Measurements from ENCODE around the gene LYST. TPM values are rescaled to one million over a fixed set of nuclear protein-coding genes. Genes with fewer than 3 reads are reported as not detected.

The LYST gene
- polyA plus RNA-seq, 1 donor from 2014 or later = 23.4 TPM

- Histone ChIP-seq H3K79me2 (replicated peaks; ENCODE audit: insufficient read depth, low read length) (peaks cover 5% of the 10 kb centered on the region), H4K20me1 (ENCODE audit: insufficient read depth) (no peaks in the 10 kb centered on the region), H3F3A (ENCODE audit: insufficient read depth, low read length, poor library complexity, severe bottlenecking) (no peaks in the 10 kb centered on the region), H3K27ac (ENCODE audit: low read length) (no peak overlapping the region), H3K9ac (ENCODE audit: low read length) (no peak overlapping the region), H3K4me3 (ENCODE audit: low read length) (no peak overlapping the region), H3K36me3 (ENCODE audit: insufficient read depth, low read length) (no peaks in the 10 kb centered on the region), H3K4me2 (ENCODE audit: low read length) (no peak overlapping the region), H3K9me3 (ENCODE audit: low read length) (no peaks in the 10 kb centered on the region), H3K9me2 (ENCODE audit: insufficient read depth, low read length) (no peaks in the 10 kb centered on the region), H2AFZ (ENCODE audit: low read depth, low read length) (no peak overlapping the region), H3K27me3 (ENCODE audit: insufficient read depth, low read depth, low read length) (no peaks in the 10 kb centered on the region)
- no peak for TF ChIP-seq EP300 (conservative IDR thresholded peaks at IDR 0.05; ENCODE audit: poor library complexity, severe bottlenecking)
- no peak for TF ChIP-seq EZH2 (IDR thresholded peaks at IDR 0.05; ENCODE audit: borderline replicate concordance, insufficient read depth, low read length, poor library complexity, severe bottlenecking)
- no peak for TF ChIP-seq SMC3 (conservative IDR thresholded peaks at IDR 0.05; ENCODE audit: poor library complexity)
Measured at GRCh38 chr1:235841938-235842545, 24.7 kb downstream of the LYST start.

GRCh38 chr1:235838021-235838420 lies 28.7 kb downstream of the LYST start:
- Histone ChIP-seq H3K79me2 (replicated peaks; ENCODE audit: insufficient read depth, low read length) (peaks cover 5% of the 10 kb centered on the region), H3K27me3 (ENCODE audit: insufficient read depth, low read depth, low read length) (no peaks in the 10 kb centered on the region), H3K4me3 (ENCODE audit: low read length) (no peak overlapping the region), H4K20me1 (ENCODE audit: insufficient read depth) (no peaks in the 10 kb centered on the region), H3K27ac (ENCODE audit: low read length) (no peak overlapping the region), H3K4me2 (ENCODE audit: low read length) (no peak overlapping the region), H3K36me3 (ENCODE audit: insufficient read depth, low read length) (no peaks in the 10 kb centered on the region), H3K9ac (ENCODE audit: low read length) (no peak overlapping the region), H2AFZ (ENCODE audit: low read depth, low read length) (no peak overlapping the region), H3F3A (ENCODE audit: insufficient read depth, low read length, poor library complexity, severe bottlenecking) (no peaks in the 10 kb centered on the region), H3K9me3 (ENCODE audit: low read length) (no peaks in the 10 kb centered on the region), H3K9me2 (ENCODE audit: insufficient read depth, low read length) (no peaks in the 10 kb centered on the region)
- TF ChIP-seq MXI1 (conservative IDR thresholded peaks at IDR 0.05; ENCODE audit: poor library complexity, severe bottlenecking) (no peak), EZH2 (IDR thresholded peaks at IDR 0.05; ENCODE audit: borderline replicate concordance, insufficient read depth, low read length, poor library complexity, severe bottlenecking) (no peak), RAD21 (conservative IDR thresholded peaks at IDR 0.05) (no peak), TAF1 (IDR thresholded peaks at IDR 0.05; ENCODE audit: low read depth) (no peak), SMC3 (conservative IDR thresholded peaks at IDR 0.05; ENCODE audit: poor library complexity) (no peak), POLR2AphosphoS5 (IDR thresholded peaks at IDR 0.05) (no peak), EP300 (conservative IDR thresholded peaks at IDR 0.05; ENCODE audit: poor library complexity, severe bottlenecking) (no peak)
- TF ChIP-seq, protein P1, sequence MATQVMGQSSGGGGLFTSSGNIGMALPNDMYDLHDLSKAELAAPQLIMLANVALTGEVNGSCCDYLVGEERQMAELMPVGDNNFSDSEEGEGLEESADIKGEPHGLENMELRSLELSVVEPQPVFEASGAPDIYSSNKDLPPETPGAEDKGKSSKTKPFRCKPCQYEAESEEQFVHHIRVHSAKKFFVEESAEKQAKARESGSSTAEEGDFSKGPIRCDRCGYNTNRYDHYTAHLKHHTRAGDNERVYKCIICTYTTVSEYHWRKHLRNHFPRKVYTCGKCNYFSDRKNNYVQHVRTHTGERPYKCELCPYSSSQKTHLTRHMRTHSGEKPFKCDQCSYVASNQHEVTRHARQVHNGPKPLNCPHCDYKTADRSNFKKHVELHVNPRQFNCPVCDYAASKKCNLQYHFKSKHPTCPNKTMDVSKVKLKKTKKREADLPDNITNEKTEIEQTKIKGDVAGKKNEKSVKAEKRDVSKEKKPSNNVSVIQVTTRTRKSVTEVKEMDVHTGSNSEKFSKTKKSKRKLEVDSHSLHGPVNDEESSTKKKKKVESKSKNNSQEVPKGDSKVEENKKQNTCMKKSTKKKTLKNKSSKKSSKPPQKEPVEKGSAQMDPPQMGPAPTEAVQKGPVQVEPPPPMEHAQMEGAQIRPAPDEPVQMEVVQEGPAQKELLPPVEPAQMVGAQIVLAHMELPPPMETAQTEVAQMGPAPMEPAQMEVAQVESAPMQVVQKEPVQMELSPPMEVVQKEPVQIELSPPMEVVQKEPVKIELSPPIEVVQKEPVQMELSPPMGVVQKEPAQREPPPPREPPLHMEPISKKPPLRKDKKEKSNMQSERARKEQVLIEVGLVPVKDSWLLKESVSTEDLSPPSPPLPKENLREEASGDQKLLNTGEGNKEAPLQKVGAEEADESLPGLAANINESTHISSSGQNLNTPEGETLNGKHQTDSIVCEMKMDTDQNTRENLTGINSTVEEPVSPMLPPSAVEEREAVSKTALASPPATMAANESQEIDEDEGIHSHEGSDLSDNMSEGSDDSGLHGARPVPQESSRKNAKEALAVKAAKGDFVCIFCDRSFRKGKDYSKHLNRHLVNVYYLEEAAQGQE (IDR thresholded peaks at IDR 0.05; ENCODE audit: borderline replicate concordance) = no peak

DNA sequence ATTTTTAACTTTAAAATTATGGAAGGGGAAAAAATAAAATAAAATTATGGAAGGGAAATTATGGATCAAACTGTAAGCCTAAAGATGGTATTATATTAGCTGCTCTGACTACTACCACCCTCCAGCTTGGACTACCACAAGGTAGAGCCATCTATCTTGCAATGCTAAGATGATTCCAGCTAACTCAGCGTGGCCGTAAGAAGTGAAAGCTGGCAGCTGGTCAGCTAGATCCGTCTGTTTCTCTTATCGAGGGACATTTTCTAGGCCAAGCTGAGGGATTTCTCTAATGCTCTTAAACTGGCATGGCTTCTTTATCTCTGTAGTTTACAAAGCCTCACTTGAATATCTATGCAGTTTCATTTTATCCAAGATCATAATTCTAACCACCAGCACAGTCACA lies 31.5 kb downstream of the LYST start:
- TF ChIP-seq SMC3 (conservative IDR thresholded peaks at IDR 0.05; ENCODE audit: poor library complexity) (no peak), TAF1 (IDR thresholded peaks at IDR 0.05; ENCODE audit: low read depth) (no peak), EZH2 (IDR thresholded peaks at IDR 0.05; ENCODE audit: borderline replicate concordance, insufficient read depth, low read length, poor library complexity, severe bottlenecking) (no peak), MXI1 (conservative IDR thresholded peaks at IDR 0.05; ENCODE audit: poor library complexity, severe bottlenecking) (no peak), RAD21 (conservative IDR thresholded peaks at IDR 0.05) (no peak), POLR2AphosphoS5 (IDR thresholded peaks at IDR 0.05) (no peak), EP300 (conservative IDR thresholded peaks at IDR 0.05; ENCODE audit: poor library complexity, severe bottlenecking) (no peak)
- TF ChIP-seq, protein P2, sequence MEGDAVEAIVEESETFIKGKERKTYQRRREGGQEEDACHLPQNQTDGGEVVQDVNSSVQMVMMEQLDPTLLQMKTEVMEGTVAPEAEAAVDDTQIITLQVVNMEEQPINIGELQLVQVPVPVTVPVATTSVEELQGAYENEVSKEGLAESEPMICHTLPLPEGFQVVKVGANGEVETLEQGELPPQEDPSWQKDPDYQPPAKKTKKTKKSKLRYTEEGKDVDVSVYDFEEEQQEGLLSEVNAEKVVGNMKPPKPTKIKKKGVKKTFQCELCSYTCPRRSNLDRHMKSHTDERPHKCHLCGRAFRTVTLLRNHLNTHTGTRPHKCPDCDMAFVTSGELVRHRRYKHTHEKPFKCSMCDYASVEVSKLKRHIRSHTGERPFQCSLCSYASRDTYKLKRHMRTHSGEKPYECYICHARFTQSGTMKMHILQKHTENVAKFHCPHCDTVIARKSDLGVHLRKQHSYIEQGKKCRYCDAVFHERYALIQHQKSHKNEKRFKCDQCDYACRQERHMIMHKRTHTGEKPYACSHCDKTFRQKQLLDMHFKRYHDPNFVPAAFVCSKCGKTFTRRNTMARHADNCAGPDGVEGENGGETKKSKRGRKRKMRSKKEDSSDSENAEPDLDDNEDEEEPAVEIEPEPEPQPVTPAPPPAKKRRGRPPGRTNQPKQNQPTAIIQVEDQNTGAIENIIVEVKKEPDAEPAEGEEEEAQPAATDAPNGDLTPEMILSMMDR (IDR thresholded peaks at IDR 0.05; ENCODE audit: poor library complexity, severe bottlenecking) = no peak
- TF ChIP-seq, protein P1 (IDR thresholded peaks at IDR 0.05; ENCODE audit: borderline replicate concordance) = no peak
- H3K27me3 ChIP-seq (ENCODE audit: insufficient read depth, low read depth, low read length) = no peaks in the 10 kb centered on the region
- H3K79me2 ChIP-seq (replicated peaks; ENCODE audit: insufficient read depth, low read length) = no peaks in the 10 kb centered on the region
- H3K9me3 ChIP-seq (ENCODE audit: low read length) = no peaks in the 10 kb centered on the region
- no peak overlapping the region for H3K4me3 ChIP-seq (ENCODE audit: low read length)
- no peak overlapping the region for H3K4me2 ChIP-seq (ENCODE audit: low read length)
- H3K27ac ChIP-seq (ENCODE audit: low read length) = no peak overlapping the region
- H3K36me3 ChIP-seq (ENCODE audit: insufficient read depth, low read length) = no peaks in the 10 kb centered on the region
- H2AFZ ChIP-seq (ENCODE audit: low read depth, low read length) = no peak overlapping the region
- H3F3A ChIP-seq (ENCODE audit: insufficient read depth, low read length, poor library complexity, severe bottlenecking) = no peaks in the 10 kb centered on the region
- H3K9ac ChIP-seq (ENCODE audit: low read length) = no peak overlapping the region
- H4K20me1 ChIP-seq (ENCODE audit: insufficient read depth) = no peaks in the 10 kb centered on the region
- no peaks in the 10 kb centered on the region for H3K9me2 ChIP-seq (ENCODE audit: insufficient read depth, low read length)

Measured in neural cell (in vitro differentiated cells).